GM18502 (cell line): ENCODE data around the gene RDH12.
"Not testable (repeated sequence)": the region's sequence is repeated elsewhere in the genome, so short reads cannot be mapped to it uniquely, and the experiment has no call there.

Source experiments
- ATAC-seq: cut with Tn5 transposase; IDR thresholded peaks from one replicate; pipeline ENCODE4 v1.9.1; 2021; ENCODE audit warnings: mild to moderate bottlenecking; ENCODE audit not compliant: unreplicated experiment, poor library complexity

Gene RDH12

GRCh38 chr14:67704484-67705089 lies 2.9 kb downstream of the RDH12 start:
- no peak for ATAC-seq

DNA sequence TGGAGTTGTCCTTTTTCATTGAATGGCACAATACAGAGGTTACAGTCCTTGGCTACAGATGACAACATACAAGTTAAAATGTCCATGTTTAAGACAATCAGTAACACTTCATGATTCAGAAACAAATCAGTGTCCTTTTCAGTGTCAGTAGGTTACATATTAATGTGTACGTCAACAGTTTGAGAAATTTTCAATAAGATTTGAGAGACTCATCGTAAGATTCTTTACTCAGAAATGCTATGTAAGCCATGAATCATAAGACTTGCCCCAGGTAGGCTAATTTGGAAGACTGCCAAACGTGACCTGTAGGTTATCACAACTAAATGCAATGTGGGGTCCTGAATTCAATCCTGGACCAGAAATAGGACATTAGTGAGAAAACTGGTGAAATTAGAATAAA lies 3.5 kb downstream of the RDH12 start:
- ATAC-seq = no peak

- not testable (repeated sequence) for ATAC-seq
Measured at GRCh38 chr14:67709346-67709745, 7.7 kb downstream of the RDH12 start.

GRCh38 chr14:67709796-67710195 lies 8.1 kb downstream of the RDH12 start:
- ATAC-seq = not testable (repeated sequence)

- no peak for ATAC-seq
Measured at GRCh38 chr14:67710209-67710608, 8.5 kb downstream of the RDH12 start.

GRCh38 chr14:67717048-67717447 lies 15.4 kb downstream of the RDH12 start:
- no peak for ATAC-seq

DNA sequence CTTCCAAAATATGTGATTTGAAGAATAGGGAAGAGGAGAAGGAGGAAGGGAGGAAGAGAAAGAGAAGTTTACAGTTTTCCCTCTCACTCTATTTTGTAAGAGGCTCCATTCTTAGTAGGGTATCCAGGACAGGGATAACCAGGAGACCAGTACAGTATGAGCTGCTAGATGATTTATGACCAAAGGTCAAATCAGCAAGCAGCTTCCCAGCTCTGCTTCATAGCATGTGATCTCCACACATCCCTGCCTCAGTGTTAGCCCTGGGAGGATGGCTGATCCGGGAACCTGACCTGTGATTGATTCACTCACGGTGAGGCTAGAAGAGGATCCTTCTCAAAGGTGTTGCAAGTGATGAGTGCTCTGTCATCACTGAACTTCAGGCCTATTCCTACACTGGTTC lies 16.6 kb downstream of the RDH12 start:
- ATAC-seq = no peak

DNA sequence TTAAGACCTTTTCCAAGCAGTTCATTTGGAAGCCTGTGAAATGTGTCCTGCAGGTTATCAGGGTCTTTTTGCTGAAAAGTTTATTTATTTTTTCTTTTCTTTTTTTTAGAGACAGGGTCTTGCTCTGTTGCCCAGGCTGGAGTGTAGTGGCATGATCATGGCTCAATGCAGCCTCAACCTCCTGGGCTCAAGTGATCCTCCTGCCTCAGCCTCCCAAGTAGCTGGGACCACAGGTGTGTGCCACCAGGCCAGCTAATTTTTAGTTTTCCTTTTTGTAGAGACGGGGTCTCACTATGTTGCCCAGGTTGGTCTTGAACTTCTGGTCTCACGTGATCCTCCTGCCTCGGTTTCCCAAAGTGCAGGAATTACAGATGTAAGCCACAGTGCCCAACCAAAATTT lies 17.7 kb downstream of the RDH12 start:
- not testable (repeated sequence) for ATAC-seq

DNA sequence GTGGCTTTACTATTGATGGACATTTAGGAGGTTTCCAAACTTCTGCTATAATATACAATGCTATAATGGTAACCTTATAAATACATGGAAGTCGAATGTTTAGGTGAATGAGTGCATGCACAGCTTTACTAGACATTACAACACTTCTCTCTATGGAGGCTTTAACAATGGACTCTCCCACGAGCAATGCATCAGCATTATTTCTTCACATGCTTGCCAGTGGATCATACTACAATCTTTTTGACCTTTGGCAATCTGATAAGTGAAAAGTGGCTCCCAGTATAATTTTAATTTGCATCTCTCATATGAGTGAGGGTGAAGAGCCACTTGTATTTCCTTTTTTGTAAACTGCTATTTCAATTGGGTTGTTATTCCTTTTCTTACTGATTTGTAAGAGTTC lies 18.2 kb downstream of the RDH12 start:
- ATAC-seq = no peak

DNA sequence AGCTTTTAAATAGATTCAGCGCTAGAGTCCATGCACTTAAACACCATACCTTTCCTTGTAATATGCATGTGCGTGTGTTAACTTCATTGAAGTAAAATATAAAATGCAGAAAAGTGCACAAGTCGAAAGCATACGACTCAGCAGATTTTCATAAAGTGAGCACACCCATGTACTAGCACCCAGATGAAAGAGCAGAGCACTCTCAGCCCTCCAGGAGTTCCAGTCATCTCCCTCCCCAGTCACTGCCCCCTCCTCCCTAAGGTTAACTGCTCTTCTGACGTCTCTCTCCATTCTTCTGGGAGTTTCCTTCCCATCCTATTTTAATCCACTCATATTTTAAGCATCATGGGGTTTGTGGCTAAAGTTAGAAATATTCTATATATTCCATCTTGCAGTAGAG lies 20.2 kb downstream of the RDH12 start:
- no peak for ATAC-seq

DNA sequence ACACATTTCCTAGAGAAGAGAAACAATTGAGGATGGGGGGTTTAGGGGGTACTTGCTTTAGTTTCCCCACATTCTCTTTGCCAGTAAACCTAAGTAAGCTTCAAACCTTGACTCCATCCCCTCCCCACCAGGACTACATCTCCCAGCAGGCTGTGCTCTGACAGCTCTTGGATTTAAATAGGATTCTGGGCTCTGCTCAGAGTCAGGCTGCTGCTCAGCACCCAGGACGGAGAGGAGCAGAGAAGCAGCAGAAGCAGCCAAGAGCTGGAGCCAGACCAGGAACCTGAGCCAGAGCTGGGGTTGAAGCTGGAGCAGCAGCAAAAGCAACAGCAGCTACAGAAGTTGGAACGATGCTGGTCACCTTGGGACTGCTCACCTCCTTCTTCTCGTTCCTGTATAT lies 20.6 kb downstream of the RDH12 start:
- ATAC-seq = no peak

DNA sequence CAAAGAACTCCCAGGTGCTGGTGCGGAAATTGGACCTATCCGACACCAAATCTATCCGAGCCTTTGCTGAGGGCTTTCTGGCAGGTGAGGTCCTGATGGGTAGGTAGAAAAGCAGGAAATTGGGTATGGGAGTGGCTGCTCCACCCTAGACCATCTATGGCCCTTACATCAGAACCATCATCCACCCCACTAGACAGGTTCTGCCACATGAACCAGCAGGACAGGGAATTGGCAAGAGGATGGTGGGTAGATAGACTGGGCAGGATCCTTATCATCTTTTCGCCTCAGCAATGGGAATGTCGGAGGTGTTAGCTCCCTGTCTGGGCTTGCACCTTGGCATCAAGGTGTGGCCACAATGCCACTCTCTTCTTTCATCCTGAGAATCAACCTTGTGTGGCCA lies 23.5 kb downstream of the RDH12 start:
- no peak for ATAC-seq

DNA sequence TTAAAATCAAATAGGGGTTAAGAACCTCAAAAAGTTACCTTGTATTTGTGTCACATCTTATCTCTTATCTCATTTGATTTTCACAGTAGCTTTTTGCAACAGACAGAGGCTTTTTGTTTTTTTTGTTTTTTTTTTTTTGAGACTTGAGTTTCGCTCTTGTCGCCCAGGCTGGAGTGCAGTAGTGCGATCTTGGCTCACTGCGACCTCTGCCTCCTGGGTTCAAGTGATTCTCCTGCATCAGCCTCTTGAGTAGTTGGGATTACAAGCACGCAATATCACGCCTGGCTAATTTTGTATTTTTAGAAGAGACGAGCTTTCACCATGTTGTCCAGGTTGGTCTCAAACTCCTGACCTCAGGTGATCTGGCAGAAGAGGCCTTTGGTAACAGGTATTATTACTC lies 25.7 kb downstream of the RDH12 start:
- ATAC-seq = no peak

- no peak for ATAC-seq
Measured at GRCh38 chr14:67728258-67728657, 26.6 kb downstream of the RDH12 start.

GRCh38 chr14:67729072-67729885 lies 27.6 kb downstream of the RDH12 start:
- ATAC-seq = no peak

GRCh38 chr14:67733616-67734015 lies 31.9 kb downstream of the RDH12 start:
- ATAC-seq = no peak

DNA sequence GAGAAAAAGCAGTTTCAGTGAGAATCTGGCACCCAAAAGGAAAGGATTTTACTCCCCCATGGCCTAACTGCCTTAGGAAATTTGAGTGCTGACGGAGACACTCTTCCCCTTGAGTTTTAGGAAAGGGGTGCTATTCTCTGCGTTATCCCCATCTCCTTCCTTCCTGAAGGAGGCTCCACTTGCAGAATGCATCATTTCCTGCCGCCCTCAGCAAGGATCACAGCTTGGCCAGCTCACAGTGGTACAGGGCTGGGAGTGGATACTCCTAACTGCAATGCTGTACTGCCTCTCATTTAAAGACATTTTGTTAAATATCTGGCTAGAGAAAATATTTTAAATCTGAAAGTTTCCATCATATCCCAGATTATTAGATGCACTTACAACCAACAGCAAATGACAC lies 33.0 kb downstream of the RDH12 start:
- no peak for ATAC-seq

- ATAC-seq = no peak
Measured at GRCh38 chr14:67735336-67736147, 33.9 kb downstream of the RDH12 start.

- ATAC-seq = no peak
Measured at GRCh38 chr14:67736771-67737170, 35.1 kb downstream of the RDH12 start.

- ATAC-seq = no peak
Measured at GRCh38 chr14:67738740-67739504, 37.2 kb downstream of the RDH12 start.
